COR-L47 (cell line): ENCODE data around the gene OR7A17.

Source experiments
- DNase-seq: peaks from one replicate; lab custom pipeline; 2025; lab: John Stamatoyannopoulos, UW

Gene OR7A17

DNA sequence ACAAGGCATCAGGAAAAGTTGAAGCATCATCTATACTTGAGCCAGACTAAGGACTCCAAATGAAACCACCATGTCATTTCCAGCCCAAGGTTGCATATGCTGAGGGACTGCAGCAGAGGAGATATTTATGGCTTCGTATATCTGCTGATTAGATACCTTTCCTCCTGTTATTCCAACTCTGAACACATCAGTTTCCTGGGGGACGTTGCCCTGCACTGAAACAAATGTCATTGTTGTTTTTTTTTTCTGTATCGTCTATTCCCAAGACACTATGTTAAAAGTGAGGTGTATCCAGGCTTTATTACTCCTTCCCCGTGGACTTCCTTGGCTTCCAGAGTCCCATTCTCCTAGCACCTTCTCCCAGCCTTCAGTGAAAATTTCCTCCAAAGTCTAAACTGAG is at the start of gene OR7A17:
Gene OR7A17 (minus strand): TSS at position 101 of the 400 bp plus-strand sequence. CDS start 4,777 bp downstream, outside the sequence.
- no peak for DNase-seq

DNA sequence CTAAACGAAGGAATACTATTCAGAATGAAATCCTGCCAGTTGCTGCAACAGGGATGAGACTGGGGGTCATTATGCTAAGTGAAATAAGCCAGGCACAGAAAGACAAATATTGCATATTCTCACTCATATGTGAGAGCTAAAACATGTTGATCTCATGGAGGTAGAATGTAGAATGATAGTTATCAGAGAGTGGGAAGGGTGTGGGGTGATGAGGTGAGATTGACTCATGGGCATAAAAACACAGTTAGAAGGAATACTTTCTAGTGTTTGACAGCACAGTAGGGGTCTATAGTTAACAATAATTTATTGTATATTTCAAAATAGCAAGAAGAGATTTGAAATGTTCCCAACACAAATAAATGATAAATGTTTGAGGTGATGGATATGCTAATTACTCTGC is 47.6 kb upstream of the OR7A17 start:
- no peak for DNase-seq

DNA sequence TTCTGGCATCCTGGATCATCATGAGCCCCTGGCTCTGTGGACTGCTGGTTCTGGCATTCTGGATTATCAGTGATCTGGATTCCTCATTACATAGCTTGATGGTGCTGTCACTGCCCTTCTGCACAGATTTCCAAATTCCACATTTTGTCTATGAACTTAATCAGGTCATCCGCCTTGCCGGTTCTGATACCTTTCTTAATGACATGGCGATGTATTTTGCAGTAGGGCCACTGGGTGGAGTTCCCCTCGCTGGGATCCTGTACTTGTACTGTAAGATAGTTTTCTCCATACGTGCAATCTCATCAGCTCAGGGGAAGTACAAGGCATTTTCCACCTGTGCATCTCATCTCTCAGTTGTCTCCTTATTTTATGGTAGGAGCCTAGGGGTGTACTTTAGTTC is 30.9 kb upstream of the OR7A17 start:
- DNase-seq = no peak

DNA sequence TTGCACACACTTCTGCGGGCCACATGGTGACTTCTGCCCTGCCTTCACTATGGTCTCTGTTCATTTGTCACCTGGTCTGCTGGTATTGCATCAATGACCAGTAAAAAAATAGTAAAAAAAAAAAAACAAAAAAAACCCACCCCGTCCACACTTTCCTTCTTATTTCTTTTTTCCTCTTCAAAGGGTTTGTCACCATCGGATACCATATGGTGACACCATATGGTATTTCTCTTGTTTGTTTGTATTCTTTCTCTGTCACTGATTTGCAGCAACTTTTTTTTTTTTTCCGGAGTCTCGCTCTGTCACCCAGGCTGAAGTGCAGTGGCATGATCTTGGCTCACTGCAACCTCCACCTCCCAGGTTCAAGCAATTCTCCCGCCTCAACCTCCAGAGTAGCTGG is 29.2 kb upstream of the OR7A17 start:
- no peak for DNase-seq

DNA sequence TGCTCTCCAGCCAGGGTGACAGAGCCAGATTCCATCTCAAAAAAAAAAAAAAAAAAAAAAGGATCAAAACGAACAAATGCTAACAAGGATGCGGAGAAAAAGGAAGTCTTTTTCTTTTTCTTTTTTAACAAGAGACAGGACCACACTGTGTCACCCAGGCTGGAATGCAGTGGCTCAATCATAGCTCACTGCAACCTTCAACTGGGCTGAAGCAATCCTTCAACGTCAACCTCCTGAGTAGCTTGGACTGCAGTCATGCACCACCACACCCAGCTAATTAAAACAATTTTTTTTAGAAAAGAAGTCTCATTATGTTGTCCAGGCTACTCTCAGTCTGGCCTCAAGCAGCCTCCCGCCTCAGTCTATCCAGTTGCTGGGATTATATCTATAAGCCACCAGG is 20.8 kb upstream of the OR7A17 start:
- DNase-seq = no peak

DNA sequence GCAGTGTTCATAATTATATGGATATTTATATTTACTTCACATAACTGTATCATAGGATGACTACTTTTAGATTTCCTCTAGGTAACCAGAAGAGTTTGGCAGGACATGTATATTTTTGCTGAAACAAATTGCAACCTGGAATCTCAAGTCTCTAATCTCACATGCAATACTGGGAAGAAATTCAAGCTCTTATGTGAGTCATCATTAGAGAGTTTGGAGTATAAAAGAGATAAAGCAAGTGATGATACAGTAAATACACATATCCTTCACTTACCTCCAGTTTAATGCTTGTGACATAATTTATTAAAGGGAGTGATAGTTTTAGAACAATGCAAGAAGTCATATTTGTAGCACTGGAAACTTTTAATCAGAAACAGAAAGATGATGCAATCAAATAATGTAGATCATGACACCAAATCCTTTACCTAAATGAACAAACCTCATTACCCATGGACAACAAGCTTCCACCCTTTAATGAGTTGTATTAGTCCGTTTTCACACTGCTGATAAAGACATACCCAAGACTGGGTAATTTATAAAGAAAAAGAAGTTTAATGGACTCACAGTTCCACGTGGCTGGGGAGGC is 15.8 kb upstream of the OR7A17 start:
- no peak for DNase-seq

DNA sequence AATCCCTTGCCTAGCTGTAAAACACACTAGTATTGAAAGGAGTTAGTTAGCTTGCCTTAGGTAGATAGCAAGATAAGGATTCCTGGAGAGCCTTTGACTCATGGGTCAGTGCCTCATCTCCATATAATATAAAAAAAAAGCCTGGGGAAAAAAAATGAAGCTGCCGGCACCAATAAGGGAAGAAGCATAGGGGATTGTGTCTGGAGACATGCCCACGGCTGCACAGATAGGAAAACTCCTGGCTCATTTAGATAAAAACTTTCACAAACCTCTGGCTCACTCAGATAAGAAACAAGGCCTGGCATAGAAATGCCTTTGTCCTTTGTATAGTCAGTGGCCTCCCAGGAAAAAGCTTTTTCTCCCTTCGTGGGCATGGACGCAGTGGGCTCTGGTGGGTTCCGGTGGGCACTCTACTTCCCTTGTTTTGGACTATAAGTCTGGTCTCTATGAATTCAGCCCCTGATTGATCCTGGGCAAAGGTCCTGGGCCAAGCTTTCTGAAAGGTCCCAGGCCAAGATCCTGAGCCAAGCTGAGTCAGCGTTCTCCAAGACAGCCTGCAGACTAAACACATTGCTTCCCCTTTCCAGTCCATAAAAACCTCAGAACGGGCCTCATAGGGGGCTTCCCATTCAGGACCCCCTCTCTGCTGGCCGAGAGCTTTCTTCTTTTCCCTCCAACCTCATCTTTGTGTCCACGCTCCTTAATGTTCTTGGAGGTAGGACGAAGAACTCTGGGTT is 4.9 kb upstream of the OR7A17 start:
- DNase-seq = no peak

DNA sequence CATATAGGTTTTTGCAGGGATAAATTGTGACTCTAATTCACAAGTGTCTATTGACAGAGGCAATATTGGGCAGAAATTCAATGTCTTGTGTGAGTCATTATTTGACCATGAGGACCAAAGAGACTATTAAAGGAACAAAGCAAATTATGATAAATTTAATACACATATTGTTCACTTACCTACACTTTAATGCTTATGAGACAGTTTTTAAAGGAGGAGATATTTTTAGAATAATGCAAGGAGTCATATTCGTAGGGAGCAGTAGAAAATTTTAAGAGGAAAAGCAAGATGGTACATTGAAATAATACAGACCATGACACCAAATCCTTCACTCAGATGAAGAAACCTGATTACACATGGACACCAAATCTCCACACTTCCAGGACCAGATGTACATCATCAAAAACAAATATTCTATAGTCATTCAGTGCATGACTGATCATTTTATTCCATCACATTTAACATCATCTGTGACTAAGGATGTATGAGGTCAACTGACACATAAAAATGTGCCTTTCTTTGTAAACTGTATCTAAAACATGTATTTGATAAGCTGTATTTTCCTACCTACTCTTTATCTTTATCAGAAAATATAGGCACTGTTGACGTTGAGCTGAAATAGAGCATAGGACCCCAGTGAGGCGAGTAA is 4.2 kb upstream of the OR7A17 start:
- no peak for DNase-seq

DNA sequence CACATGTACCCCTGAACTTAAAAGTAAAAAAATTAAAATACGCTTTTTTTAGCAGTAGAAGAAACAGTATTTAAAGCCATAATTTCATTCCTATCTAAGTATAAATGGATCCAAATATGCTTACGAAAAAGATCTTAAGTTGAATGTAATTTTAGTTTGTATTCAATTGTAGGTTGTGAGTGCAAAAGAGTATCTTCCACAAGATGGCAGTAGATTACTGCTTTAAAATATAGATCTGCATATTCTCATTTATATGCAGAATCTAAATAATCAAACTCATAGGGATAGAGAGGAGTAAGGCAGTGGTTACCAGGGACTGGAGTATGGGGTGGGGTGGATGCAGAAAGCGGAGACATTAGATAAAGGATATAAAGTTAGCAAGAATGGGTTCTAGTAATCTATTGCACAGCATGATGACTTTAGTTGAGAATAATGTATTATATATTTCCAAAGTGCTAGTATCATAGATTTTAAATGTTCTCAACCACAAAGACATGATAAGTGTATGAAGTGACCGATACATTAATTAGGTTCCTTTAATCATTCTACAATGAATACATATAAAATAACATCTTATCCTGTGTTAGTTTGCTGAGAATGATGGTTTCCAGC is 14.2 kb downstream of the OR7A17 start:
- DNase-seq = no peak

DNA sequence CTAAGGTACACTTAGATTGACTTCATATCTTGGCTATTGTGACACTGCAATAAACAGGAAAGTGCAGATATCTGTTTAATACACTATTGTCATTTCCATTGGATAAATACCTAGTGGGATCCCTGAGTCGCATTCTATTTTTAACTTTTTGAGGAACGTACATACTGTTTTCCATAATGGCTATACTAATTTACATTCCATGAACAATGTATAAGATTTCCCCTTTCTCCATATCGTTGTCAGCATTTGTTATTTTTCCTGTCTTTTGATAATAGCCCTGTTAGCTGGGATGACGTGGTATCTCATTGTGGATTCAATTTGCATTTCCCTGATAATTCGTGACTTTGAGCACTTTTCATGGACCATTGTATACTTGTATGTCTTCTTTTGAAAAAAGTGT is 17.4 kb downstream of the OR7A17 start:
- no peak for DNase-seq

DNA sequence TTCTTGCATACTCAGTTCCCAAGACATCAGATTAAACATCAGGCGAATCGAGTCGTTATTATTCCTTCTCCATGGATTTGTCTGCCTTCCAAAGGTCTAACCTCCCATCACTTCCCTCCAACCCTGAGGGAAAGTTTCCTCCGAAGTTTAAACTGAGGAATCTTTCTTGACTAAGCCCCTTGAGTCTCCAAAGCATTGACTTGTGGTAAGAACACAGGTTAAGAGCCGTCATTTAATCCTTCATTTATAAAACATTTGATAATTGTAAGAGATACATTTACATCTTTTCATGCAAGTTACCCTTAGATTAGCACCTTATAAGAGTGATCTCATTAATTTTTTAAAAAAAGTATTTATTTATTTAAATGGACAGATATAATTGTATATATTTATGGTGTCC is 37.1 kb downstream of the OR7A17 start, which contains the start of gene OR7A10:
Gene OR7A10 (minus strand): TSS at position 101 of the 400 bp plus-strand sequence. CDS start 7,045 bp downstream, outside the sequence.
- DNase-seq = no peak

DNA sequence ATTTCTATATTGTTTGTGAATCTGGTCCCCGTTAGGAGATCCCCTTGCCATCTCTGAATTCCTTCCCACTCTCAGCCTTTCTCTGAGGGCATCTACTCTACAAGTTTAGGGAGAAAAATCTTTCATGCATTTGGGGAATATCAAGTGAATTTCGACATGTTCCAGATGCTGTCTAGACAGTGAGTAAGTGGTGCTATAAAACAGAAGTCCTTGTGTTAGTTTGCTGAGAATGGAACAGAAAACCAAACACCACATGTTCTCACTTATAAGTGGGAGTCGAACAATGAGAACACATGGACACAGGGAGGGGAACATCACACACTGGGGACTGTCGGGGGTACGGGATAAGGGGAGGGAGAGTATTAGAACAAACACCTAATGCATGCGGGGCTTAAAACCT is 42.4 kb downstream of the OR7A17 start:
- DNase-seq = no peak

DNA sequence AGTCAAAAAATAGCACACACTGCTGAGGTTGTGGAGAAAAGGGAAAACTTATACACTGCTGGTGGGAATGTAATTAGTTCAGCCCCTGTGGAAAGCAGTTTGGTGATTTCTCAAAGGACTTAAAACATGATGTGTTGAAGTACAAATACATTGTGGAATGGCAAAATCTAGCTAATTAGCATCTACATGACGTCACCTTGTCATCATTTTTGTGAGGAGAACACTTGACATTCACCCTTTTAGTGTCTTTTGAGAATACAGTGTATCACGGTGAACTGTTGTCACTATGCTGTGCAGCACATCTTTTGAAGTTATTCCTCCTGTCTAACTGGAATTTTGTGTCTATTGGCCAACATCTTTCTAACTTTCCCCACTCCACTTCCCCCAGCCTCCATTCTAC is 42.8 kb downstream of the OR7A17 start:
- DNase-seq = no peak

DNA sequence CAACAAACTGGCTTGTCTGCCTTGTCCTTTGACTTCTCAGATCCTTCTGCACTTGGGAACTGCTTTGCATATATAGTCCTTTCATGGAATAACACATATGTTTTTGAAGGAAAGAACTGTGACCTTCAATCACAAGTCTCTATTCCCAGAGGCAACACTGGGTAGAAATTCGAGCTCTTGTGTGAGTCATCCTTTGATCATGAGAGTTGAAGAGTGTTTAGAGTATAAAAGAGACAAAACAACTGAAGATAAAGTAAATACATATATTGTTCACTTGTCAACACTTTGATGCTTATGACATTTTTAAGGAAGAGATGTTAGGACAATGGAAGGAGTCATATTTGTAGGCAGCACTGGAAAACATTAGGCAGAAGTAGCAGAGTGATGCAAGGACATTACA is 45.7 kb downstream of the OR7A17 start:
- DNase-seq = no peak

DNA sequence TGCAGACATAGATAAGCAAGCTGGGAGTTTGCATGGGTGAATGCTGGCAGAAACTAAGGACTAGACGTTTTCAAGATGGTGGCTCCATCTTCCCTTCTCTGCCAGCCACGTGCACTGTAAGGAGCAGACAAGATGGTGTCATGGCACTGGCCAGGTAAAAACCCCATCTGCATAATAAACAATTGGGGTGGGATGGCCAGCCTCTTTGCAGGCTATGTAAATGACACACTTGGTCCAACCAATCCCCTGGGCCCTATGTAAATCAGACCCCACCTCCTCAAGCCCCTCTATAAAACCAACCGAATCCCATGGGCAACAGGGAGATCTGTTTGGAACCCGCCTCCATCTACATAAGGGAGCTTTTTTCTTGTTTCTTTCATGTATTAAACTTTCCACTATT is 48.5 kb downstream of the OR7A17 start:
- no peak for DNase-seq

DNA sequence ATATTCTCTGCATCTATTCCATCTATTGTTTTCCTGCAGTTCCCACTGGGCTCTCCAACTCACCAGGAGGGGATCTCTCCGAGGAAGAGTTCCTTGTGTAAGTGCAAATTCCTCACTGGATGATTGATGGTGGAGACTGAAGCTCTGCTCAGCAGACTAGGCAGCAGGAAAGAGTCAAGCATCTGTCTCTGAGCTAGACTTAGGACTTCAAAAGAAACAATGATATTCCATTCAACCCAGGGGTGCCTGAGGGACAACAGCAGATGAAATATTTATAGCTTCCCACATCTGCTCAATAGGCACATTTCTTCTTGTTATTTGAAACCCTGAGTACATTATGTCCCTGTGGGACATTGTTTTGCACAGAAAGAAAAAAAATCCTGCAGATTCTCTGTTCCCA is 50.9 kb downstream of the OR7A17 start, which contains the start of the genes OR7A5 and OR7C1:
Gene OR7A5 (minus strand): TSS at position 175 of the 400 bp plus-strand sequence. CDS start 6,944 bp downstream, outside the sequence.
Gene OR7C1 (minus strand): TSS at position 175 of the 400 bp plus-strand sequence. CDS start 35,049 bp downstream, outside the sequence.
- no peak for DNase-seq

DNA sequence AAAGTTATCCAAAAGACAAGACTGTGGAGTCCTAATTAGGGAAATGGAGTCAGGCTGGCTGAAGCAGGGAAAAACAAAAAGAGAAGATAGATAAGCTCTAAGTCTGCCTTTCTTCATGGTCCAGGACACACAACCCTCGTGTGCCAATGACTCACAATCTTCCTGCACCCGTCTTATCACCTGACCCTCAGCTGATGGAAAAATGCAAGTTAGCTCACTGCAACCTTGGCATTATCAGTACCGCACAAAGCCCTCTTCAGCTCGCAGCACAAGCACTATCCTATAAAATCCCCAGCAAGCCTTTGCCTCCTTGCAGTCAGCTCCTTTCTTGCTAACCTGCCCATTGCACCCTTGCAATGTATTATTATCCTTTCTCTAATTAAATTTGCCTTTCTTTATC is 55.2 kb downstream of the OR7A17 start:
- no peak for DNase-seq
